Osteoblast (primary cell): ENCODE data around the gene CROT. TPM values are rescaled to one million over a fixed set of nuclear protein-coding genes. Genes with fewer than 3 reads are reported as not detected.

Experiments used
- DNase-seq: peaks from one replicate; pipeline ENCODE4 v3.0.0; 2011; ENCODE audit warnings: low spot score, mixed read lengths; ENCODE audit not compliant: insufficient read length; ENCODE audit errors: missing footprints
- H2AFZ ChIP-seq: 2 replicates; pipeline ENCODE4 v1.6.0; 2011; ENCODE audit warnings: mild to moderate bottlenecking, low read length
- H3K27ac ChIP-seq: 2 replicates; pipeline ENCODE4 v1.5.1; 2011; ENCODE audit warnings: mild to moderate bottlenecking, low read depth, low read length, moderate library complexity
- H3K27me3 ChIP-seq: 2 replicates; pipeline ENCODE4 v1.6.0; 2012; ENCODE audit warnings: mild to moderate bottlenecking, control low read depth, inconsistent platforms, low read length, moderate library complexity; ENCODE audit not compliant: insufficient read depth
- H3K36me3 ChIP-seq: 2 replicates; pipeline ENCODE4 v1.5.1; 2011; ENCODE audit warnings: mild to moderate bottlenecking, low read length, control low read depth, moderate library complexity; ENCODE audit not compliant: insufficient read depth
- H3K4me1 ChIP-seq: 2 replicates; pipeline ENCODE4 v1.5.1; 2011; ENCODE audit warnings: mild to moderate bottlenecking, low read length, control low read depth, moderate library complexity; ENCODE audit not compliant: insufficient read depth
- H3K4me2 ChIP-seq: 2 replicates; pipeline ENCODE4 v1.6.0; 2011; ENCODE audit warnings: mild to moderate bottlenecking, low read length; ENCODE audit not compliant: insufficient read depth
- H3K4me3 ChIP-seq: fragments of 200-600 bp; sonication (generic); 3 replicates; pipeline ENCODE4 v1.5.1; 2012; ENCODE audit warnings: mild to moderate bottlenecking, low read length, inconsistent platforms; ENCODE audit not compliant: insufficient read depth
- H3K79me2 ChIP-seq: 2 replicates; pipeline ENCODE4 v1.6.0; 2012; ENCODE audit warnings: mild to moderate bottlenecking, low read length, control low read depth, inconsistent platforms; ENCODE audit not compliant: insufficient read depth
- H3K9me3 ChIP-seq: 2 replicates; pipeline ENCODE4 v1.5.1; 2011; ENCODE audit warnings: low read depth, low read length, control low read depth
- H4K20me1 ChIP-seq: 2 replicates; pipeline ENCODE4 v1.6.0; 2012; ENCODE audit warnings: mild to moderate bottlenecking, low read length, control low read depth; ENCODE audit not compliant: insufficient read depth
- total RNA-seq: library from RNA; depleted of rRNA; stranded (reverse); fragments of >200 nt; gene quantifications from 2 replicates; pipeline ENCODE4 v1.2.3, GENCODE V29; 2012
- TF ChIP-seq, protein P1 (sequence below): IDR thresholded peaks from 2 replicates; pipeline ENCODE4 v1.5.1; 2011; ENCODE audit warnings: mild to moderate bottlenecking, low read depth, low read length, moderate library complexity; ENCODE audit errors: extremely low read depth

Gene CROT
- total RNA-seq, 1 donor = 14.8 TPM

DNA sequence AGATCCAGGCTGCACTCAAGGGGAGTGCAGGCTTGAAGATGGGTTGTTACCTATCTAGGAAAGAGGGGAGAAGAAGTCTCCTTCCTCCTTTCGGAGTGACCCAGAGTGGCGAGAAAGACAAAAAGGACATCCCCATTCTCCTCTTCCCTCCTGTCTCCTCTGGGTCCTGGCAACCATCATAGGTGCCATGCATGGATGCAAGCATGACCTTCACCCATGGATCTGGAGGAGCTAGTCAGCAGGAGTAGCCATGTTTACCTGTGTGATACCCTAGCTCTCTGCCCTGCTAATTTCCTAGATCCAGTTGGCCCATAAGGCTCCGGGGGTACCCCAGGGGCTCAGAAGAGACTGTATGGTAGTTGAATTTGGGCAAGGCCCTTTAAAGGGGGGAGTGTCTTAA lies 17.2 kb upstream of the CROT start:
- H3K9me3 ChIP-seq = peaks cover 3% of the 10 kb centered on the region
- H3K4me1 ChIP-seq = no peaks in the 10 kb centered on the region
- H4K20me1 ChIP-seq = no peaks in the 10 kb centered on the region
- TF ChIP-seq, protein P1, sequence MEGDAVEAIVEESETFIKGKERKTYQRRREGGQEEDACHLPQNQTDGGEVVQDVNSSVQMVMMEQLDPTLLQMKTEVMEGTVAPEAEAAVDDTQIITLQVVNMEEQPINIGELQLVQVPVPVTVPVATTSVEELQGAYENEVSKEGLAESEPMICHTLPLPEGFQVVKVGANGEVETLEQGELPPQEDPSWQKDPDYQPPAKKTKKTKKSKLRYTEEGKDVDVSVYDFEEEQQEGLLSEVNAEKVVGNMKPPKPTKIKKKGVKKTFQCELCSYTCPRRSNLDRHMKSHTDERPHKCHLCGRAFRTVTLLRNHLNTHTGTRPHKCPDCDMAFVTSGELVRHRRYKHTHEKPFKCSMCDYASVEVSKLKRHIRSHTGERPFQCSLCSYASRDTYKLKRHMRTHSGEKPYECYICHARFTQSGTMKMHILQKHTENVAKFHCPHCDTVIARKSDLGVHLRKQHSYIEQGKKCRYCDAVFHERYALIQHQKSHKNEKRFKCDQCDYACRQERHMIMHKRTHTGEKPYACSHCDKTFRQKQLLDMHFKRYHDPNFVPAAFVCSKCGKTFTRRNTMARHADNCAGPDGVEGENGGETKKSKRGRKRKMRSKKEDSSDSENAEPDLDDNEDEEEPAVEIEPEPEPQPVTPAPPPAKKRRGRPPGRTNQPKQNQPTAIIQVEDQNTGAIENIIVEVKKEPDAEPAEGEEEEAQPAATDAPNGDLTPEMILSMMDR = no peak
- no peak overlapping the region for H3K27ac ChIP-seq
- H3K36me3 ChIP-seq = no peaks in the 10 kb centered on the region
- DNase-seq = no peak
- H2AFZ ChIP-seq = no peak overlapping the region
- H3K4me2 ChIP-seq = no peak overlapping the region
- no peaks in the 10 kb centered on the region for H3K79me2 ChIP-seq
- H3K27me3 ChIP-seq = no peaks in the 10 kb centered on the region
- no peak overlapping the region for H3K4me3 ChIP-seq

GRCh38 chr7:87330316-87330715 lies 15.1 kb upstream of the CROT start:
- Histone ChIP-seq H3K9me3 (peaks cover 3% of the 10 kb centered on the region), H4K20me1 (no peaks in the 10 kb centered on the region), H3K4me1 (no peaks in the 10 kb centered on the region), H3K27me3 (no peaks in the 10 kb centered on the region), H3K4me2 (no peak overlapping the region), H3K4me3 (no peak overlapping the region), H2AFZ (no peak overlapping the region), H3K36me3 (no peaks in the 10 kb centered on the region), H3K79me2 (no peaks in the 10 kb centered on the region), H3K27ac (no peak overlapping the region)
- DNase-seq = no peak
- TF ChIP-seq, protein P1 = no peak

DNA sequence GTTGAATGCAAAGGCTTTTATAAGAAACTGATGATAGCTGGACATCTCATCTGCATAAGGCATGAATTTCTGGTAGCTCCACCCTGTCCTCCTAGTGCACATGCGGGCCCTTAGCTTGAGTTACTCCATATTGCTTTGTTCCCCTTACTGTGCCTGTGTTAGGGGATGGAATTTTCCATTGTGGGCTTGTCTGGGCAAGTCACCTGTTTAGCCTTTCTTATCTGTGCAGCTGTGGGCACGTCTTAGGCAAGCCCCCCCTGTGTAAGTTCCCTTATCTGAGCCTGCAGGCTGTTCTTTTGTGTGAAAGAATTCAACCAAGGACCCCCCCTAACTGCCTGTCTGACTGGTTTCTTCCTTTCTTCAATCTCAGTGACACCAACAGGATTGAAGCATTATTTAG lies 14.5 kb upstream of the CROT start:
- Histone ChIP-seq H3K27ac (no peak overlapping the region), H4K20me1 (no peaks in the 10 kb centered on the region), H3K9me3 (peaks cover 3% of the 10 kb centered on the region), H3K27me3 (no peaks in the 10 kb centered on the region), H3K79me2 (no peaks in the 10 kb centered on the region), H3K36me3 (no peaks in the 10 kb centered on the region), H2AFZ (no peak overlapping the region), H3K4me1 (no peaks in the 10 kb centered on the region), H3K4me3 (no peak overlapping the region), H3K4me2 (no peak overlapping the region)
- no peak for DNase-seq
- TF ChIP-seq, protein P1 = no peak

GRCh38 chr7:87331687-87332252 lies 13.7 kb upstream of the CROT start:
- Histone ChIP-seq H3K27me3 (no peaks in the 10 kb centered on the region), H3K27ac (no peak overlapping the region), H2AFZ (no peak overlapping the region), H3K4me3 (no peak overlapping the region), H4K20me1 (no peaks in the 10 kb centered on the region), H3K4me1 (no peaks in the 10 kb centered on the region), H3K9me3 (peaks cover 3% of the 10 kb centered on the region), H3K79me2 (no peaks in the 10 kb centered on the region), H3K4me2 (no peak overlapping the region), H3K36me3 (no peaks in the 10 kb centered on the region)
- TF ChIP-seq, protein P1 = no peak
- no peak for DNase-seq
